Measurements from ENCODE around the gene DDX5.

GRCh38 chr17:64537488-64537887 lies 31.4 kb upstream of the DDX5 start:
- no peak for TF ChIP-seq NFATC3 (CRISPR knock-in tag; IDR thresholded peaks at IDR 0.05)
- no peak for TF ChIP-seq CTCF (CRISPR knock-in tag; IDR thresholded peaks at IDR 0.05)
- no peak for TF ChIP-seq SMC3 (IDR thresholded peaks at IDR 0.05; ENCODE audit: low read length)
- TF ChIP-seq ZSCAN20 (CRISPR knock-in tag; IDR thresholded peaks at IDR 0.05; ENCODE audit: borderline replicate concordance) = no peak
- TF ChIP-seq ZNF75D (CRISPR knock-in tag; IDR thresholded peaks at IDR 0.05; ENCODE audit: borderline replicate concordance) = no peak
- no peak for TF ChIP-seq ZBTB26 (CRISPR knock-in tag; IDR thresholded peaks at IDR 0.05; ENCODE audit: borderline replicate concordance)
- no peak for TF ChIP-seq ZMYM4 (CRISPR knock-in tag; IDR thresholded peaks at IDR 0.05)
- TF ChIP-seq UBTF (CRISPR knock-in tag; IDR thresholded peaks at IDR 0.05) = no peak
- TF ChIP-seq SALL2 (CRISPR knock-in tag; IDR thresholded peaks at IDR 0.05) = no peak
- no peak for TF ChIP-seq THAP7 (CRISPR knock-in tag; IDR thresholded peaks at IDR 0.05)
- TF ChIP-seq CREB1 (IDR thresholded peaks at IDR 0.05) = no peak
- no peak for TF ChIP-seq CREB1 (CRISPR knock-in tag; IDR thresholded peaks at IDR 0.05)
- TF ChIP-seq SKI (IDR thresholded peaks at IDR 0.05; ENCODE audit: partially characterized antibody) = no peak
- TF ChIP-seq, protein P1, sequence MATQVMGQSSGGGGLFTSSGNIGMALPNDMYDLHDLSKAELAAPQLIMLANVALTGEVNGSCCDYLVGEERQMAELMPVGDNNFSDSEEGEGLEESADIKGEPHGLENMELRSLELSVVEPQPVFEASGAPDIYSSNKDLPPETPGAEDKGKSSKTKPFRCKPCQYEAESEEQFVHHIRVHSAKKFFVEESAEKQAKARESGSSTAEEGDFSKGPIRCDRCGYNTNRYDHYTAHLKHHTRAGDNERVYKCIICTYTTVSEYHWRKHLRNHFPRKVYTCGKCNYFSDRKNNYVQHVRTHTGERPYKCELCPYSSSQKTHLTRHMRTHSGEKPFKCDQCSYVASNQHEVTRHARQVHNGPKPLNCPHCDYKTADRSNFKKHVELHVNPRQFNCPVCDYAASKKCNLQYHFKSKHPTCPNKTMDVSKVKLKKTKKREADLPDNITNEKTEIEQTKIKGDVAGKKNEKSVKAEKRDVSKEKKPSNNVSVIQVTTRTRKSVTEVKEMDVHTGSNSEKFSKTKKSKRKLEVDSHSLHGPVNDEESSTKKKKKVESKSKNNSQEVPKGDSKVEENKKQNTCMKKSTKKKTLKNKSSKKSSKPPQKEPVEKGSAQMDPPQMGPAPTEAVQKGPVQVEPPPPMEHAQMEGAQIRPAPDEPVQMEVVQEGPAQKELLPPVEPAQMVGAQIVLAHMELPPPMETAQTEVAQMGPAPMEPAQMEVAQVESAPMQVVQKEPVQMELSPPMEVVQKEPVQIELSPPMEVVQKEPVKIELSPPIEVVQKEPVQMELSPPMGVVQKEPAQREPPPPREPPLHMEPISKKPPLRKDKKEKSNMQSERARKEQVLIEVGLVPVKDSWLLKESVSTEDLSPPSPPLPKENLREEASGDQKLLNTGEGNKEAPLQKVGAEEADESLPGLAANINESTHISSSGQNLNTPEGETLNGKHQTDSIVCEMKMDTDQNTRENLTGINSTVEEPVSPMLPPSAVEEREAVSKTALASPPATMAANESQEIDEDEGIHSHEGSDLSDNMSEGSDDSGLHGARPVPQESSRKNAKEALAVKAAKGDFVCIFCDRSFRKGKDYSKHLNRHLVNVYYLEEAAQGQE (IDR thresholded peaks at IDR 0.05; ENCODE audit: borderline replicate concordance in 1 of 2, low read depth in 1 of 2, low read length in 2 of 2) = no peak
- TF ChIP-seq CEBPB (IDR thresholded peaks at IDR 0.05; ENCODE audit: borderline replicate concordance, low read depth, low read length) = no peak

Data from HepG2 (cell line).